Superior temporal gyrus (tissue), 1 donor: ENCODE data around the gene CYP2D6.

Experiments used
- DNase-seq: peaks from one replicate; pipeline ENCODE4 v3.0.0-alpha.2; 2016; ENCODE audit errors: extremely low spot score

Gene CYP2D6

GRCh38 chr22:42084874-42085273, 45.7 kb downstream of the CYP2D6 start:
- no peak for DNase-seq

GRCh38 chr22:42083119-42083518, 47.5 kb downstream of the CYP2D6 start:
- no peak for DNase-seq

GRCh38 chr22:42080287-42080686, 50.3 kb downstream of the CYP2D6 start:
- DNase-seq: peak; percentile 81

- peak; percentile 99 for DNase-seq
Observed at GRCh38 chr22:42079319-42080251, 51.0 kb downstream of the CYP2D6 start, which contains the start of gene SMDT1. Gene SMDT1 (plus strand): TSS chr22:42079700. CDS start chr22:42079769, 69 bp downstream.

GRCh38 chr22:42078469-42079318, 51.9 kb downstream of the CYP2D6 start:
- no peak for DNase-seq

GRCh38 chr22:42077486-42078125, 53.0 kb downstream of the CYP2D6 start:
- no peak for DNase-seq

GRCh38 chr22:42076764-42077485, 53.7 kb downstream of the CYP2D6 start:
- no peak for DNase-seq
